GM19372 (cell line): ENCODE data around the gene CLIC1.
"Not testable (repeated sequence)": the region's sequence is repeated elsewhere in the genome, so short reads cannot be mapped to it uniquely, and the experiment has no call there.

Experiments used
- ATAC-seq: cut with Tn5 transposase; IDR thresholded peaks from one replicate; pipeline ENCODE4 v1.9.1; 2021; ENCODE audit warnings: mild to moderate bottlenecking, low read depth, moderate library complexity; ENCODE audit not compliant: unreplicated experiment

CLIC1 gene

DNA sequence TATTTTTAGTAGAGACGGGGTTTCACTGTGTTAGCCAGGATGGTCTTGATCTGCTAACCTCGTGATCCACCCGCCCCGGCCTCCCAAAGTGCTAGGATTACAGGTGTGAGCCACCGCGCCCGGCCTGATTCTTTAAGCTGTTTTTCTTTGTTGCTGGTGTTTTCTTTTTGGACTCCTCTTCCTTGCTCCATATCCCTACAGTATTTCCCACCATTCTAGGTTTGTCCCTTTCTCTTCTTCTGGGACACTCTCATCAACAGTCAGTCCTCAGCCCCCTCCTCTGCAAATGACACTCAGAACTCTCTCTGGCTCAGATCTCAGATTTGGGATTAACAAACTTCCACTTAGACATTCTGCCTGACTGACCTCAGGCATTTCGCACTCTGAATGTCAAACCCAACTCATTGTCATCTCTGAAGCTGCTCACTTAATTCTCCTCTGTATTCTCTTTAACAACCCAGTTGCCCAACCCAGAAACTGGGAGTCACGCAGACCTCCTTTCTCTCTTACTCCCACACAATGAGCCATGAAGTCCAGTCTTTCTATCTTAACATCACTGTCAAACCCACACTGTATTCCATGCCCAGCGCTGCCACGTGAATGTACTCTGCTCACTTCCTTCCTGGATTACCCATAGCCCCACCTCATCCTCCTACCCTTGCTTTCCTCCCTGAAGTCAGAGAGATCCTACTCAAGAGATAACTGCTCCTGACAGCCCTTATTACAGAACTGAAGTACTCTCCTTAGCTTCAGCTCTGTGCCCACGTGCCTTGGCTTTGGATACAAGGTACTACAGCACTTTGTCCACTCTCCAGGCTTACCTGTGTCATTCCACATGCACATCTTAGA is 10.6 kb downstream of the CLIC1 start:
- no peak for ATAC-seq

DNA sequence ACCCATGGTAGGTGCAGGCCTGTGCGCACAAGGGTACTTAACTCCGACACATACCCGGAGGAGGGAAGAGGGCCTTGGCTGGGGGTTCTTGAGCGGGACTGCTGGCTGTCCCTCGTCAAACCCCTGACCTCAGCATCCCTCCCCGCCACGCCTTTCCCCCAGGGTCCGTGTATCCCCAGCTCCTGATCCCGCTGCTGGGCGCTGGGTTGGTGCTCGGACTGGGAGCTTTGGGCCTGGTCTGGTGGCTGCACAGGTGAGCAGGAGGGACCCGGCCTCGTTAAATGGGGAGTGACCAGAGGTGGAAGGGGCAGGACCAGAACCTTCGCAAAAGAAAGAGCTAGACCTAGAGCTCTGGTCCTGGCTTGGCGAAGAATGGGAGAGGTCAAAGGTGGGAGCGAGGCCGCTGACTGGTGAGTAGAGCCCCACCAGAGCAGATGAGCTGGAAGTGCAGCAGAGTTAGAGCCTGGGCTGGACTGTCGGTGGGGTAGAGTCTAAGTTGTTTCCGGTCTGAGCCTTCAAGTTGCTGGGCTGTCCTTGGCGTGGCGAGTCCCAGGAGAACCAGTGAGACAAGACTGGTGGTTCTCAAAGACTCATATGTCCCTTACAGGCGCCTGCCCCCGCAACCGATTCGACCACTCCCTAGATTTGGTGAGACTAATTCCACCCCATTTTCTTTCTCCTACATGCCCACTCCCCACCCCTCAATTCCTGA is 12.2 kb downstream of the CLIC1 start:
- ATAC-seq = no peak

DNA sequence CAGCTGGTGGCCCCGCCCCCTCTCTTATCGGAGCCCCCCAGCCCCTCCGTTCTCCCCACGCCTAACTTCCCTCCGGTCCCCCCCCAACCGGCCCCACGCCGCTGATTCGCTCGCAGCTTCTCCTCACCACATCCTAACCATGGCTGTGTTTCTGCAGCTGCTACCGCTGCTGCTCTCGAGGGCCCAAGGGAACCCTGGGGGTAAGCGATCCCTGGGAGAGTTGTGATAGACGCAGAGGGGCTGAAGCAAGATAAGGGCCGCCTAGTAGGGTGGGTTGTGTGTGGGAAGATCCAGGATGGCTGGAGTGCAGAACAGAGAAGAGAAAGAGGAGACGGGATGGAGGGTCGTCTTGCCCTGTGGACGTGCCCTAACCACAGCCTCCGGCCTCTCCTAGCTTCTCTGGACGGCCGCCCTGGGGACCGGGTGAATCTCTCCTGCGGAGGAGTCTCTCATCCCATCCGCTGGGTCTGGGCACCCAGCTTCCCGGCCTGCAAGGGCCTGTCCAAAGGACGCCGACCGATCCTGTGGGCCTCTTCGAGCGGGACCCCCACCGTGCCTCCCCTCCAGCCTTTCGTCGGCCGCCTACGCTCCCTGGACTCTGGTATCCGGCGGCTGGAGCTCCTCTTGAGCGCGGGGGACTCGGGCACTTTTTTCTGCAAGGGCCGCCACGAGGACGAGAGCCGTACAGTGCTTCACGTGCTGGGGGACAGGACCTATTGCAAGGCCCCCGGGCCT is 12.9 kb downstream of the CLIC1 start, which contains the start of gene MPIG6B:
TSS of gene MPIG6B (plus strand) at position 129 of the 735 bp plus-strand sequence. CDS start at position 140, 11 bp downstream.
- ATAC-seq = no peak

DNA sequence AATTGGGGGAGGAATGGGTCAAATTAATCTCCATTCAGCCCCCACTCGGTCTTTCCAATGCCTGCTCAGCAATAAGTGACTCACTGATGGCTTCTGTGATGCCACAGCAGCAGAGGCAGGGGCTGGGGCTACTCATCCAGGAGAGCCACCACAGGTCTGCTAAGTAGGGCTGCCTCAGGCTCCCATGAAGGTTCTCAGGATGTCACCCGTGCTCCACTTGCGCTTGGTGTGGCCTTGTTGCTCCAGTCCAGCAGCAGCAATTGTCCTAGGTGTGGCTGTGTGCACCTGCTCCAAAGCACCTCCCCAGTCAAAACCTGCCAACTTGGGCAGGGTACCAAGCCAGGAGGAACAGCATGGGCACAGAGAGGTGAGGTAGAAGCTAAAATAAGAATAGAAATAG is 14.2 kb downstream of the CLIC1 start:
- no peak for ATAC-seq

DNA sequence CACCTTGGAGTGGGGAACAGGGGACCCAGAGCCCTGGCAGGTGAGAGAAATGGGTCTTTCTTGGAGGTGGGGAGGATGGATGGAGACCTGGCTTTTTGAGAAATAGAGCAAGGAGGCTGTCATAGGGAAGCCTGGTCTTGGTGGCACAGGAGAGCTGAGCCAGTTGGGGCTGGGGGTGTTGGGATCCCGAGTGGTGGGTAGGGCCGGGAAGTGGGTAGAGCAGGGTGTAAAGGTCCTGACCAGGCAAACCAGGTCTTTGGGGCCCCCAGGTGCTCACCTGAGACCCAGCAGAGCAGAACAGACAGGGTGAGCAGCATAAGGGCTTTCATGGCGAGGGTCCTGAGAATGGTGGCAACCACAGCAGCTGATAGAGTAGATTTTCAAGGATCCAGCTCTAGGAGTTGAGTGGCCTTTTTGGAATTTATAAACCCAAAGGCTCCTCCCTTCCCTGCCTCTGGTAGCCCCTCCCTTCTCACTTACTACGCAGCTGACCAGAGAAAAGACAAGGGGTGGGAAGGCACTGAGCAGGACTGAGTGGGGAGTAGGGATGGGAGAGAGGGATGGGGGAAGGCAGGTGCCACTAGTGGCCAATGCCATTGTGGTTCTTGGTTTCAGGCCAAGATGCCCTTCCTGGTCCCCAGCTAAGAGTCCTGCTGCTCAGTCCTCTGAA is 14.8 kb downstream of the CLIC1 start, which contains the start of gene LY6G6C:
TSS of gene LY6G6C (minus strand) at position 396 of the 670 bp plus-strand sequence. CDS start at position 329, 67 bp downstream.
- no peak for ATAC-seq

DNA sequence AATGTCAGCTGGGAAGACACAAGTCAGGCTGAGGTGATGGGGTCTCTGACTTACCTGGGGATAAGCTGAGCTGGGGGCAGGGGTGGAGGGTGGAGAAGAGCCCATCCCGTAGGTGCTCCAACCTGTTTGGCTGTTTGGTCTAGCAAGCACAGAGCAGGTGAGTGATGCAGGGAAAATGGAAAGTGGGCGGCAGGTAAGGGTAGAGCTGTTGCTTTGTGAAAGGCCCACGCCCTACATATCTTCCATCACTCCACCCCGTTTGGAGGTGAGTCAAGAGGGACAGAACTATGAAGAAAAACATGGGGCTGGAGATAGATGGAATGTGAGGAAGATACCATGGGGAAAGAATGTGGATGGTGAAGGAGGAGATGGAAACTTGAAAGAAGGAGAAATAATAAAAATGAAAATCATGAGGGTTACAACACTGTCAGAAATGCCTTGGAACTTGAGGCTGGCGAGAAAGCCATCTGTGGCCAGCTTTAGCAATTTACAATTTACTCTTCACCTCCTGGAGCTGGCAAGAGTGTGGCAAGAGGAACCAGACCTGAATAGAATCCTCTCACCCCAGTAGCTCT is 16.0 kb downstream of the CLIC1 start:
- no peak for ATAC-seq

DNA sequence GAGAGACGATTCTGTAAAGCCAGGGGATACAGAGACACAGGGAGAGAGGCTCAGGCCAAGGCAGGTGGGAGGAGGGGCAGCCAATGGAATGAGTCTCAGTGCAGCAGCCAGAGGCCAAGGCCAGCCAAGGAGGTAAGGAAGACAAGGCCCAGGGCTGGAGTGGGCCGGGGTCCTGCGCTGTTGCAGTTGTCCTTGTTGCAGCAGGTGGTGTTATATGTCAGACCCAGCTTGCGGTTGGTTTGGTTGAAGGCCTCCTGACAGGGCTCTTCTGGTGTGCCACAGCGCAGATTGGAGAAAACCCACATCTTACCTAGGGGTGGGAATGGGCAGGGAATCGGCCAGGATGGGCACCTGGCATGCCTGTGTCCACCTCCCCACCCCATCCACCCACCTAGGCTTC is 17.3 kb downstream of the CLIC1 start:
- ATAC-seq = no peak

DNA sequence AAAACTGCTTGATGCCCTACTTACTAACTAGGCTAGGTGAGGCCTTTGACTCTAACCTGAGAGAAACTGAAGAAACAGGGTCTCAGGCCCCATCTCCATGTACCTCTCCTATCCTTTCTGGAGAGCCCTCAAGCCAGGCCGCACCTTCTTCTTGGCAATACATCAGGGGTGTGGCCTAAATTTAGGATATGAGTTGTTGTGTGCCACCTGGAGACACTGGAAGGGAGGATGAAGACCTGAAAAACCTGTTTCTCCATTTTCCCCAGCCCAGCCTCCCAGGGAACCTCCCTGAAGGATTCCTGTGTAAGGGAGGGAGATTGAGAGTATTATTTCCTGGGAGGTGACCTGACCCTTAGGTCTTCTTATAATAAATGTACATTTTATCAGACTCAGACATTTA is 18.1 kb downstream of the CLIC1 start:
- ATAC-seq = no peak

DNA sequence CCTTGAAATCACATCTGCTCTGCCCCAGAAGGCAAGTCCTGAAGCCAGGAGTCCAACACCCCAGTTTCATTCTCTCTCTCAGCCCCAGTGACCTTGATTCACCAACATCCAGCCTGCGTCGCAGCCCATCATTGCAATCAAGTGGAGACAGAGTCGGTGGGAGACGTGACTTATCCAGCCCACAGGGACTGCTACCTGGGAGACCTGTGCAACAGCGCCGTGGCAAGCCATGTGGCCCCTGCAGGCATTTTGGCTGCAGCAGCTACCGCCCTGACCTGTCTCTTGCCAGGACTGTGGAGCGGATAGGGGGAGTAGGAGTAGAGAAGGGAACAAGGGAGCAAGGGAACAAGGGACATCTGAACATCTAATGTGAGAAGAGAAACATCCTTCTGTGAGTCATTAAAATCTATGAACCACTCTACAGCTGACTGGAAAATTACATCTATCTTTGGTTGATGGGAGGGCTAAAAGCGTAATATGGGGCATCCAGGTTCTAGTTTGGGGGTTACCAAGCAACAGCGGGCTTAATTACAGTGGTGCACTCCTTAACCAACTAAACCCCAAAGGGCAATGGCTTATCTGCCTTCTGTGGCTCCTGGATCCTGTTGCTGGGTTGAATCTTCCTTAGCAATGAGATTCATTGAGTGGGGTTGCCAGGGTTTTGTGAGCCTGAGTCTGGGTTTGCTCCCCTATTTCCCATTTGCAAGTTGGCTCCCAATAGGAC is 18.7 kb downstream of the CLIC1 start:
- ATAC-seq = no peak

DNA sequence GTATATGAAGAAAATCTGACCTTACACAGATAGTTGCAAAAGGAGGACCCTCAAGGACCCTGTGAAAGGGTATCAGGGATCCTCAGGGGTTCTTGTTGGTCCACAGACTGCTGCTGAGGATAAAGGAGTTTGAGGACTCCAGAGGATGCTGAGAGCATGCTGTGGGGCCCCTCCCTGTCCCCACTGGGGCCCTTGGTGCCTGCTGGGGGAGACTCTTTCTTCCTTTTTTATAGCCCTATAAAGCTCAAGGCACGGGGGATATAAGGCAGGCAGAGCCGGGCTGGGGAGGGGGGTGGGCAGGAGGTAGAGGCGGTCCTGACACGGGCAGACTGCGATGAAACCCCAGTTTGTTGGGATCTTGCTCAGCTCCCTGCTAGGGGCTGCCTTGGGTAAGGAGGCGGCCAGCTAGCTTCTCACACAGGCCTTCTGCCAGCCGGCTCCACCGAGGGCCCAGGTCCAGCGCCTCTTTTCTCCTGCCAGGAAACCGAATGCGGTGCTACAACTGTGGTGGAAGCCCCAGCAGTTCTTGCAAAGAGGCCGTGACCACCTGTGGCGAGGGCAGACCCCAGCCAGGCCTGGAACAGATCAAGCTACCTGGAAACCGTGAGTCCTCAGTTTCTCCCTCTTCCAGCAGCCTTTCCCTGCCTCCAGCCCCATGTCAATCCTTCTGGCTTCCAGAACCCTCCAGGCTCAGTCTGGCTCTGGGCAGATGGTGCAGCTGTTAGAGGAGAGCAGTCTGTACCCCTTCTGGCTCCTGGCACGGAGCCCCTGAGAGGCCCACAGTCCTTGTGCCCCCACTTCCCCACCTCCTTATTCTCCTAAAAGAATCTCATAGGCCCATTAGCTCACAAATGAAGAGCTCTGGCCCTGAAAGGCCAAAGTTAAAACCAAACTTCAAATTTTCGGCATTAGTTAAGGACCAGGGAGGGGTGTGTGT is 21.0 kb downstream of the CLIC1 start, which contains the start of gene LY6G6D:
TSS of gene LY6G6D (plus strand) at position 327 of the 937 bp plus-strand sequence. CDS start at position 335, 8 bp downstream.
- no peak for ATAC-seq

DNA sequence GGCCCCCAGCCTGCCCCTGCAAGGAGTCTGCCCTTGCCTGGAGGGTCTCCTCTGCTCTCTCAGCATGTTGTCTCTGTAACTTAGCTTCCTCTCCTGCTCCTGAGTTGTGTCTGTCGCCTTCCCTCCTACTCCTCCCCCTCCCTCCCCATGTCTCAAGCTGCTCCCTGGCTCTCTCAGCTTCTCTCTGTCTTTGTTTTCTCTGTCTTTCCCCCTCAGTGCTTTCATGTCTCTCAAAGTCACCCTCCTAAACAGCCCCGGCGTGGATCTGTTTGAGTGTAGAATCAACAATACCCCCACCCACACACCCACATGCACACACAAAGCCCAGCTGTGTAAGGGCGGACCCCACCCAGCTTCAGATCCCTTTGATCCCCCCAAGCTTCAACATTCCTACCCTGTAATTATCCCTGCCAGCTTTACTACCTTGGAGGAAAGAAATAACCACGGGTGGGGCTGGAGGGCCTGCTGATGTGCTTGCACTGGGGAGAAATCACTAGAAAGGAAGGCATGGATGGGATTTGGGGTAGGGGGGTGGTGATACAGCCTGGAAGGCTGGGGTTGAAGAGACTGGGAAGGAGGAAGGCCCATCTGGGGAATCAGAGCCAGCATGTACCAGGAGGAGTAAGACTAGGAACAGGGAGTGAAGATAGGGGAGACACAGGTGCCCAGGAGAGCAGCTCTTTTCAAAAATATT is 22.2 kb downstream of the CLIC1 start:
- ATAC-seq = no peak

DNA sequence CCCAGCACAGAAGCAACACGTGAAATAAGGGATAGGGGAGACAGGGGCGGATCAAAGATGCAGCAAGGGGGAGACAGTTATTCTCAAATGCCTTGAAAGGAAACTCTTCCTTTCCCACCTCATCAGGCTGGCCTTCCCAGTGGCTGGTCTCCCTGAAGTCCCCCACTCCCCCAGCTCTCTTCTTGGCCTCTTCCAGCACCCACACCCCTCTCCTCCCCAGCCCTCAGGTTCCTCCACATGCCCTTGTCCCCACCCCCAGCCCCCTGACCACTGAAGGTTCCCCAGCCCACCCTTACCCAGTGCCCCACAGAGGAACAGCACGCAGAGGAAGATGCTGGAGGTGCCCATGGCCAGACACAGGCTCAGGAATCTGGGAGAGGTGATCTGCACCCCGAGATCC is 22.9 kb downstream of the CLIC1 start:
- no peak for ATAC-seq

DNA sequence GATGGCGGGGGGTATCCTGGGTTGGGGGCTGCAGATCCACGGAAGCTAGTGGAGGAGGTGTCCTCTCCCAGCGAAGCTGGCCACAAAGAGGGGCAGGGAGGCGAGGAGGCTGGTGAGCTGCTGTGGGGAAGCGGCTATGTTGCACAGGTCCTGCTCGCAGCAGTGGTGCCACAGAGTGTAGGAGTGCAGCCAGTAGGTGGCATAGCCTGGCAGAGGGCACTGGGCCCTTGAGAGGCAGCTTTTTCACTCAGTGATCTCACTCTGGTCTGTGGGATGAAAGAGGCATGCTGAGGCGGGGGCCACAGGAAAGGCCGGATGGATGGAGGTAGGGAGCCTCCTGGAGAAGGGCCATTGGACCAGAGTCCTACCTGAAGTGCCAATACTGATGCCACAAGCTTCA is 24.0 kb downstream of the CLIC1 start:
- ATAC-seq = no peak

DNA sequence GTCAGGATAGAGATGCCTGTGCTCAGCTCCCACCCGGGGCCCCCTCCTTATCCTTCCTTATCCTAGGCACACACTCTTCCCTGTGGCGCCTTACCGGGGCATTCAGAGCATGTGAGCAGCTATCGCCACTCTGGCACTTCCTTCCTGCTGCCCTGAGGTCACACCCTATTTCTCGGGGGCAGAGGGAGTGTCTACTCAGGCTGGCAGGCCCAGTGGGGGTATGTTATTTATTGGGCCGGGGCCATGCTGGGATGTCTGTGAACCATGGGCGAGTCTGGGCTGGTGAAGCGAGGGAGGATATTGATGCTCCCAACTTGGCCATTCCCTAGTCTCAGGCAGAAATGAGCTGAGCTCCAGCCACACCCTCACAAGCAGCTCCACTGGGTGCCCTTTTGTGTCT is 25.1 kb downstream of the CLIC1 start:
- no peak for ATAC-seq

DNA sequence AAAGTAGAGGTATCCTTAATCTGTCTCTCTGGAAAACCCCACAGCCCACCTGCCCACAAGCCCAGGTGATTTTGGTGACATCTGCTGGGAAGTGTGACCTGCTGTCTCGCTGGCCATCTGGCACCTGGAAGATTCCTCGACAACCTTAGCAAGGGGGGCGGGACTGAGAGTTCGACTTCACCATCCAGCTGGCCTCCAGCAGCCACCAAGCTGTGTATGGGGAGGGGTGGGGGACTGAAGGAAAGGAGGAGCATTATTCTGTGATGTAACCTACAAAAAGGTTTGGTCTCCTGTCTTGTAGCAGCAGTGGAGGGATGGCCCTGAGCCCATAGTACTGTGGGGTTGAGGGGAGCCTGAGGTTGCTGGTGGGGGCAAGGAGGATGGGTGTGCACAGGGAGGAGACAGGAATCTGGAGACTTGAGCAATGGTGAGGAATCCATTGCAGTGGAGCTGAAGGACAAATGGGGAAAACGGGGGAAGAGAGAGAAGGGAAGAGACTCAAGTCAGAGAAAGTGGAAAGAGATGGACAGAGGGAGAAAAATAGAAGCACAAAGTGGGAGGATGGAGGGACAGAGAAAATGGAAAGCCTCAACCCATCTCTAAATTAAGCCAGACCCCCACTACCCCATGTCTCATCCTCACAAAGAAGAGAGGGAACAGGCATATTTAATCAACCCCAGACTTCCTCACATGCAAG is 25.7 kb downstream of the CLIC1 start:
- ATAC-seq = no peak

DNA sequence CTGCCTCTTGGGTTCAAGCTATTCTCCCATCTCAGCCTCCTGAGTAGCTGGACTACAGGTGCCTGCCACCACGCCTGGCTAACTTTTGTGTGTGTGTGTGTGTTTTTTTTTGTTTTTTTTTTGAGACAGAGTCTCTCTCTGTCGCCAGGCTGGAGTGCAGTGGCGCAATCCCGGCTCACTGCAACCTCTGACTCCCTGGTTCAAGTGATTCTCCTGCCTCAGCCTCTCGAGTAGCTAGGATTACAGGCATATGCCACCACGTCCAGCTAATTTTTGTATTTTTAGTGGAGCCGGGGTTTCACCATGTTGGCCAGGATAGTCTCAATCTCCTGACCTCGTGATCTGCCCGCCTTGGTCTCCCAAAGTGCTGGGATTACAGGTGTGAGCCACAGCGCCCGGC is 27.2 kb downstream of the CLIC1 start:
- ATAC-seq = not testable (repeated sequence)

DNA sequence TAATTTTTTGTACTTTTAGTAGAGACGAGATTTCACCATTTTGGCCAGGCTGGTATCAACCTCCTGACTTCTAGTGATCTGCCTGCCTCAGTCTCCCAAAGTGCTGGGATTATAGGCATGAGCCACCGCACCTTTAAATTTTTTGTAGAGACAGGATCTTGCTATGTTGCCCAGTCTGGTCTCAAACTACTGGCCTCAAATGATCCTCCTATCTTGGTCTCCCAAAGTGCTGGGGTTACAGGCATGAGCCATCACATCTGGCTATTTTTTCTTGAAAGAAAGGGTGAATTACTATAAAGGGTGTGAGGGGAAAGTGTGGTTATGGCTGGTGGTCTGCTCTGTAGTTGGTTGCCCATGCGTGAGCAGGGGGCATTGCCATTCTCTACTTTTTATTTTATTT is 28.1 kb downstream of the CLIC1 start:
- no peak for ATAC-seq
